ENCODE results near the gene GOSR2.
"Not testable (repeated sequence)": the region's sequence is repeated elsewhere in the genome, so short reads cannot be mapped to it uniquely, and the experiment has no call there.

Gene GOSR2

DNA sequence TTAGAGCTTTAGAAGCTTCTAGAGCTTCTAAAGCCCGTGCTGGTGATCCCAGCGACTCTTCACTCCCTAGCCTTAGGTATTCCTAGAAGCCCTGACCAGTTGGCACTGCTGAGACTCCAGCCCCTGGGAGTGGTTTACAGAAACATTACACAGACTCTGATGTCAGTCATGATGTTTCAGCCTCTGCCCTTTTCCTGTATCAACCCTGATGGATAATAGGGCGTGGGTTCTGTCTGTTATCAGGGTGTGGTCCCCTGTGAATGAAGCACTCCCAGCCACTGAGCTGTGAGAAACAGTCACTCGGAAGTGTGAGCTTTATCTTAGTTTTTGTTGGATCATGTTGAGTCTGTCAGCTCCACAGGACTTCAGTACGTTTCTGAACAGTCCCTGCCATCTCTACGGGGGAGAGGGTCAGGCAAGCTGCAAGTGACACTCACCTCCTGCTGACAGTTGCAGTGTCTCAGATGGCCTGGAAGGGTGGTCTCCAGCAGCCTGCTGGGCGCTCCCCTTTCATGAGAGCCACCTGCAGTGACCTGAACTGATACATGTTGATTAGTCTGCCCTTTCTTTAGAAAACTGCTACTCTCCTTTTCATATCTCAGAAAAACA, 12.8 kb downstream of the GOSR2 start:
- no peak for DNase-seq

DNA sequence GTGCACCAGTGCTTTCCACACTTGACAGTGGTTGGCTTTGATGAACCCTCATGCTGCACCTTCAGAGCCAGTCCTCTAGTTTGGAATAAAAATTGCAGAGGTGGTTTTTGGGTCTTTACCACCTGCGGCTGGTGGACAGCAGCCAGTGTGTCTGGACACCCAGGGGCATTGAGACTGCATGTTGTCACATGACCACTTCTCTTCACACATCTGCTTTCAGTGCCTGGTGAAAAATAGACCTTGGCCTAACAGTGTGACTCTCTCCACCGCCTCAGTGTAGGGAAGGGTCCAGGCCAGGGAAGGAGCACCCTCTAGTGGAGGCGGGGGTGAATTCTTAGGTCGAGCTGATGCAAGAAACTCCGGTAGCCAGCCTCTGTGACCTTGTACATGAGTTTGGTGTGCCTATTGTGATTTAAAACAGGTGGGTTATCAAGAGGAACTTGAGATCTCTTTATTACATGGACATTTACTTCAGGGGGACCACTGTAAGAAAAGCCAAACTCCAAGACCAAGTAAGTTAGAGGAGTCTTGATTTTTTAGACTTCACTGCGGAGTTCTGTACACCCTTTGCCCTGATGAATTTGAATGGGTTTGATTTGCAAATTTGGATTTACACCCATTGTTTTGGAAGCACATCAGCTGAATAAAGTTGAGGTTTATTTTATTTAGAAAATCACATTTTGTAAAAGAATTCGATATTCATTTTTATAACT, 17.9 kb downstream of the GOSR2 start:
- peak; percentile 17 for DNase-seq

DNA sequence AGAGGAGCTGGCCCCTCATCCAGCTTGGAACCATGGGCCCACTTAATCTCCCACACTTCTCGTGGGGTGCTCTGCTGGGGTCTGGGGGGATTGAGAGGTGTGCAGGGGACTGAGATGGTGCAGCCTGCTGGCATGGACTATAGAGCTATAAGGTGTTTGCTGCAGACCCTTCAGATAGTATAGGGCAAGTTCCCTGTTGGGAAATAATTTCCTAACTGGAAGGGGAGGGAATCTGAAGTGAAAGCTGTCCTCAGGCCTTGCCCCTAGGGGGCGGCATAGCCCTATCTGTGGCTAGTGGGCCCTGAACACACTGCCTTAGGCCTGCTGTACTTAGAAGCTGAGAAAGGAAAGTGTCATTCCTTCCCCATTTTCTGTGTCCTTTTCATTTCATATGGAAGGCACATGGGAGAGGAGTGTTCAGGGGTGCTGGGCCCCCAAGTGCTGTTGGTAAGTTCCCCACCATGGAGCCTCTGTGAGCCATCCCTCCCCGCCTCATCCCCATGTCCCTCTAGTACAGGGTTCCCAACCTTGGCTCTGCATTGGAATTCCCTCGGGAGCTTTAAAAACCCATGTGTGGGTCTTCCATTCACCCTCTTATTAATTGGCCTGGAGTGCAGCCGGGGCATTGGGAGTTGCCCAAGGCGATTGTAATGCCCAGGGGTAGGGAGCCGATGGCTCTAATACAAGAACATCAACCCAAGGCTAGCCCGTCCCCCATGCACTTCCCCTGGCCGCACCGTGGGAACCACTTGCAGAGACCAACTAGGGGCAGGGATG, 19.7 kb downstream of the GOSR2 start:
- DNase-seq = peak; percentile 26

- DNase-seq = no peak
Measured at GRCh38 chr17:46943218-46943500, 20.2 kb downstream of the GOSR2 start.

- peak; percentile 3 for DNase-seq
Measured at GRCh38 chr17:46943501-46944393, 20.8 kb downstream of the GOSR2 start.

GRCh38 chr17:46944931-46945330, 22.0 kb downstream of the GOSR2 start:
- no peak for DNase-seq

DNA sequence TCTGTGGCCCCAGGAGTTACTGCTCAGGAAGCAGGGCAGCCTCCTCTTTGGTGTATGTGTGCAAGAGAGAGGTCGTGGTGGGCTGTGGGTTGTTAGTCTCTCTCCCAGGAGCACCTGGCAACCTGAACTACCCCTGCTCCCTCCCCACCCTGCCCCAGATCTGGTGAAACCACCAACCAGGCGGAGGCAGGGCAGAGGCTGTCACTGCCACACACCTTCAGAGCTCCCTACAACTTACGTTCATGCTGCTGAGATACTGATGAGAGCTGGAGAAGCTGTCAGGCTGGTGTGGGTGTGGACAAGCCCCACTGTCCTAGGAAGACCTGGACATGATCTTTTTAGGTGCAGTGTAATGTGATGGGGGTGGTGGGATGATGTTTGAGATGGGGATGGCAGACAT, 24.3 kb downstream of the GOSR2 start:
- DNase-seq = no peak

- no peak for DNase-seq
Measured at GRCh38 chr17:46948544-46948943, 25.6 kb downstream of the GOSR2 start.

DNA sequence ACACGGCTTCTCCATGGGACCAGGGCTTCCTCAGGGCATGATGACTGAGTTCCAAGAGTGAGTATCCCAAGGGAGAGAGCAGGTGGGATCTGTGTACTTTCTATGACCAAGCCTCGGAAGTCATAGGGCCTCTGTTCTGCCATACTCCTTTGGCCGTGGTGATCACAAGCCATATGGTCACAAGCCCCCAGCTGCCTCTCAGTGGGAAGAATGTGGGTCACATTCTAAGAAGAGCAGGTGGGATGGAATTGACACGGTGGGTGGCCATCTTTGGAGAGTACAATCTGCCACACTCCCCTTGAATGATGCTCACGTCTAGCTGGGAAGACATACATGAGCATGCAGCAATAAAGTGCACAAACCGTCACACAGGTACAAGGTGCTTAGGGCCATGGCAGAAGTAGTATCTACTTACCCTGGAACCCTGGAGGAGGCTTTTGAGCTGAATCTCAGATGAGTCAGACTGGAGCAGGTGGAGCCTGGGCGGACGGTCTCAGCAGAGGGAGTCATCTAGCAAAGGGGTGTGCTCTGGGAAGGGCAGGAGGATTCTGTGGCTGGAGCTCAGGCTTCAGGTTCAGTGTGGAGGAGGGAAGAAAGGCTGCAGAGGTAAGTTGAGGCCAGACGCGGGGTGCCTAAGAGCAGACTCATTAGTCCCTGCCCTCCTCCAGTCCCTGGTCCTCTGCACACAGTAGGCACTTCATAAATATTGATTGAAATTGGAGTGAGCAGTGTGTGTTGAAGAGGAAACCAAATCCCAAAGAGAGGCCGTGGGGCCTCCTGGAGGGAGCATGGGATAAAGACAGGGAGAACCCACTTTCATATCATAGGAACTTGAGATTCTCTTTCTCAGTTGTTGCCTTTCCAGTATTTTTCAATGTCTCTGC, 26.6 kb downstream of the GOSR2 start:
- DNase-seq = no peak

DNA sequence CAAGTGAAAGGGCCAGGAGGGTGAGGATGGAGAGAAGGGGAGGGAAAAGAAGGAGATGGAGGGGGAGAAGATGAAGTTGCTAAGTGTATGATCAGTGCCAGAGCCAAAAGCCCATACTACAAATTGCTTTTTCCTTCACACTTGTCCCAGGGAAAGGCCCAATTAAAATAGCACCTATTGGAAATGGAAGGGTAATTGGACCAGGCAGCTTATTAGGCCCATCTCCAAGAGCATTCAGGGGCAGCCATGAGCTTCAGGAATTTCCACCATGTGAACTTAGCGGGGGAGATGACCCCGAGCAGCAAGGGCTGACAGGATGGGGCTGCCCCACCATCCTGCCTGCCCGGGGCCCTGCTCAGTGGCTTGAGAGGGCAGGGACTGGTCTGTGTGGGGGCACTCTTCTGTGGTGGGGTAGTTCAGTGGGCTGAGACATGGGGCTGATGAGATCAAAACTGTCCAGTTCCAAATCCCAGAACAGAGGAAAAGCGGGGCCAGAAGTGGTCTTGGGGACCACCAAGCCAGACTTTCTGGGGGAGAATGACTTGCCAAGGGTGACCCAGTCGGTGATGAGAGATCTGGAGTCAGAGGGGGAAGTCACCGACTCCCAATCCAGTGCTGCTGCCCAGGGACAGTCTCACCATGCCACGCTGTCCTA, 27.5 kb downstream of the GOSR2 start:
- no peak for DNase-seq

DNA sequence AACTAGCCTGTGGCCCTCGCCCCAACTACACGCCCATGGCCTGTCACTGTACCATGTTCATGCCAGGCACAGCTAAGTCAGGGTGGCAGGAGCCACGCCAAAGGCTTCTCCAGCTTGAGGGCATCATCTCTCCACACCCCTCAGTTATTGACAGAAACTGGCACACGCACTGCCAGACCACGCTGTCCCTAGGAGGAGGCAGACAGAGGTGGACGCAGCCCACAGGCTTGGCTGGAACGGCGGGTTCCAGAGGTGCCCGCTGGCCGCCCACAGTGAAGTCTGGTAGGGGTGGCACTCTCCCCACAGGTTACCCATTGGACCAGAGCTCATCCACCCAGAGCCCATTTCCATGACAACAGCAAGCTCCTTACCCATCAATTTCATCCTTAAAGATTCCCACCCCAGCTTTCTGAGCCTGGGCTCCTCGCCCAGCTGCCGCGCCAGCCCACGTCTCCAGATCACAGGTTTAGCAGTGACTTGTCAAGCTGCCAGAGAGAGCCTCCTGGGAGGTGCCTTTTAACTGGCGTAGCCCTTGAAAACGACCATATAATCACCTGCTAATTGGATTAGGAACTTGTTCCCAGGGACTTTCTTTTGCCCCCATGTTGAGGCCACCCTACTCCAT, 28.1 kb downstream of the GOSR2 start:
- DNase-seq = peak; percentile 9

DNA sequence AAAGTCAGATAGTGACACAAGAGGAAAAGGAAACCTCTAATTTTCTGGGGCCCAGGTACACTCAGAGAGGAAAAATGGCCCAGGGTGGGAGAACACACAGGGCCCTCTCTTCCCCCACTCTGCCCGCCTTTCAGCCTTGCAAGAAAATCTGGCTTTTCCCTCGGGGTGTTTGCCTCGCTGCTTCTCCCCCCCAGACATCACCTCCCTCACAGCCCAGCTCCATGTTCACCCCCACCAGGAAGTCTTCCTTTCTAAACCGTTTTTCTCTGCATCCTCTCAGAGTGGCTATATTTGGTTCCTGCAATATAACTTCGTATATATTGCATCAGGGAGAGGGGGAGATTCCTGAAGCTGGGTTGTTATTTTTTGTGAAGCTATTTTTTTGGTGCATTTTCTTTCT, 28.7 kb downstream of the GOSR2 start:
- DNase-seq = no peak

GRCh38 chr17:46952115-46952514, 29.2 kb downstream of the GOSR2 start:
- DNase-seq = no peak

DNA sequence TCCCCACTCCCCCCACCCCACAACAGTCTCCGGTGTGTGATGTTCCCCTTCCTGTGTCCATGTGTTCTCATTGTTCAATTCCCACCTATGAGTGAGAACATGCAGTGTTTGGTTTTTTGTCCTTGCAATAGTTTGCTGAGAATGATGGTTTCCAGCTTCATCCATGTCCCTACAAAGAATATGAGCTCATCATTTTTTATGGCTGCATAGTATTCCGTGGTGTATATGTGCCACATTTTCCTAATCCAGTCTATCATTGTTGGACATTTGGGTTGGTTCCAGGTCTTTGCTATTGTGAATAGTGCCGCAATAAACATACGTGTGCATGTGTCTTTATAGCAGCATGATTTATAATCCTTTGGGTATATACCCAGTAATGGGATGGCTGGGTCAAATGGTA, 30.2 kb downstream of the GOSR2 start:
- not testable (repeated sequence) for DNase-seq

- no peak for DNase-seq
Measured at GRCh38 chr17:46958041-46958591, 35.2 kb downstream of the GOSR2 start.

DNA sequence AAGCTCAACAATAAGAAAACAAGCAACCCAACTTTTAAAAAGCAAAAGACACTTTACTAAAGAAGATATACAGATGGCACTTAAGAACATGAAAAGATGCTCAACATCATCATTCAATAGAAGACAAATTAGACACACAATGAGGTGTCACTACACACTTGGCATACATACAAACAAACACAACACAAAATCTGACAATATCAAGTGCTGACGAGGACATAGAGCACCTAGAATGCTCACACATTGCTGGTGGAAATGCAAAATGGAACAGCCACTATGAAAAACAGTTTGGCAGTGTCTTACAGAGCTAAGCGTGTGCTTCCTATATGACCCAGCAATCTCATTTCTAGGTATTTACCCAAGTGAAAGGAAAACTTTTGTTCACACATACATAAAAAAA, 37.2 kb downstream of the GOSR2 start:
- DNase-seq = no peak

DNA sequence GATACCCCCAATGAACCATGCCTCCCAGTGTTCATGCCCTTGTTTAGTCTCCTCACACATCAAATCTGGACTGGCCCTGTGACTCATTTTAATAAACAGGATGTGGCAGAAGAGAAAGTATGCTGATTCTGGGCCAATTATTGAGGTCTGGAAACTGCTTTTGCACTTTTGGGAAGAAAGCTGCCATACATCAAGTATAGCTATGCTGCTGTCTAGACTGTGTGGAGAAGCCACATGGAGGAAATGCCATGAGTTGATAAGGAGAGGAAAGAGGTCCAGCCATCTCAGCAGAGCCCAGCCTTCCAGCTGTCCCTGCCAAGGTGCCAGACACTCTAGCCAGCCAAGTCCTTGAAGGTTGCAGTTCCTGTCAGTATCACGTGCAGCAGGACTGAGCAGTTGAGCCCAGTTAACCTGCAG, 39.4 kb downstream of the GOSR2 start:
- DNase-seq = no peak

DNA sequence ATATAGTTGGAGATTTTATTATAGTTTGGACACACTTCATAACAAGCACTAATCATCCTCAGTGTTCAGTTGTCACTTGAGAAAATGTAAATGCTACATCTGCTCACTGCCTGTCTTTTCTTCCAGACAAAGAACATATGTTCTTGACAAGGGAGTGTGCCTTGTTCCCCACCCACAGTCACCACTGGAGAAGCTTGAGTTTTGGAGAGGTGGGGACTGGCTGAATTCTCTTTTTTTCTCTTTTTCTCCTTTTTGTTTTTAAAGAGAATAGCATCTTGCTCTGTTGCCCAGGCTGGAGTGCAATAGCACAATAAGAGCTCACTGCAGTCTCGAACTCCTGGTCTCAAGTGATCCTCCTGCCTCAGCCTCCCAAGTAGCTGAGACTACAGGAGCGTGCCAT, 40.6 kb downstream of the GOSR2 start:
- no peak for DNase-seq

GRCh38 chr17:46964315-46965265, 41.6 kb downstream of the GOSR2 start:
- no peak for DNase-seq

Measured in NCI-H2029 treated with DMSO at 0.1 percent for 48 hours (cell line).